LHCN-M2 (cell line): ENCODE results near the gene GABRG1. TPM values are rescaled to one million over a fixed set of nuclear protein-coding genes. Genes with fewer than 3 reads are reported as not detected.

Experiments used
- DNase-seq: peaks from one replicate; pipeline ENCODE4 v3.0.0-alpha.2; 2012; ENCODE audit warnings: low read depth
- polyA plus RNA-seq: library from polyadenylated mRNA; unstranded; fragments of >200 nt; gene quantifications from one replicate; pipeline ENCODE4 v1.2.1, GENCODE V29; 2012; ENCODE audit warnings: missing spikeins
- total RNA-seq: library from RNA; depleted of rRNA; stranded (reverse); fragments of >200 nt; gene quantifications from 2 replicates; pipeline ENCODE4 v1.2.3, GENCODE V29; 2014; rRNA removed

GABRG1 gene
- not detected in 2 replicates for total RNA-seq
- not detected for polyA plus RNA-seq

GRCh38 chr4:46123913-46124755, at the start of gene GABRG1:
Gene GABRG1 (minus strand): TSS chr4:46124054. CDS start chr4:46123913, 141 bp downstream.
- no peak for DNase-seq

GRCh38 chr4:46146993-46147392, 23.1 kb upstream of the GABRG1 start:
- no peak for DNase-seq

DNA sequence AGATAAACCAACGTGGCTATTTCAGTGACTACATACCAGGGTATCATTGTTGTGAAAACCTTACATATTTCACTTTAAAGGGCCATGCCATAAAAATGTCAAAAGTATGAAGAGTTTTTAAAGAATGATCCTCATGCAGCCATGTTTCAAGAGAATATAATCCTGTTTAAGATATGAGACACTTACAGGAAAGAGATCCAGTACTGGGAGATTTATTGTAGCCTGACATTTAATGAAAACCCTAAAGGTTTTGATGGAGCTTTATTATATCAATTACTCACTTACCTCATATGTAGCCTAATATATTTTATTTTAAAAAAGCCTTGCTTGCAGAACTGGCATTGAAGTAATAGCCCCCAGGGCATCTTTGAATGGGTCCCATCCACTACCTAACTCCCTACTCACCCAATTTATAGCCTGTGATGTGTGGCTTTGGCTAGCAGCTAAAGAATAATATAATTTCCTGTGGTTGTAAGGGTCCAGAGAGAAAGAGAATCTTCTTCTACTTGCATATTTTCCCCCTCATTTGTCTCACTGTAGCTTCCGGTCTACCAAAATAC, 7.7 kb upstream of the GABRG1 start:
- no peak for DNase-seq

GRCh38 chr4:46124773-46125413, 1.0 kb upstream of the GABRG1 start:
- DNase-seq = no peak

DNA sequence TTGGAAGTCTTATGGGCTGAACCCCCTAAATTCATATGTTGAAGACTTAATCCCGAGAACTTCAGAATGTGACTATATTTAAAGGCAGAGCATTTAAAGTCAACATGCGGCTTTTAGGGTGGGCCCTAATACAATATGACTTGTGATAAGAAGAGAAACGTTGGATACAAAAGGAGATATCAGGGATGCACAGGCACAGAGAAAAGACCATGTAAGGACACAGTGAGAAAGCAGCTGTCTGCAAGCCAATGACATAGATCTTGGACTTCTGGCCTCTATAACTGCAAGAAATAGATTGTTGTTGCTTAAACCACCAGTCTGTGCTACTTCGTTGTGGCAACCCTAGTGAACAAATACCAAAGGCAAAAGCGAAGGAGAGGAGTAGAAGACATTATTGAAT, 42.2 kb downstream of the GABRG1 start:
- no peak for DNase-seq

GRCh38 chr4:46081248-46081647, 42.6 kb downstream of the GABRG1 start:
- DNase-seq = no peak

DNA sequence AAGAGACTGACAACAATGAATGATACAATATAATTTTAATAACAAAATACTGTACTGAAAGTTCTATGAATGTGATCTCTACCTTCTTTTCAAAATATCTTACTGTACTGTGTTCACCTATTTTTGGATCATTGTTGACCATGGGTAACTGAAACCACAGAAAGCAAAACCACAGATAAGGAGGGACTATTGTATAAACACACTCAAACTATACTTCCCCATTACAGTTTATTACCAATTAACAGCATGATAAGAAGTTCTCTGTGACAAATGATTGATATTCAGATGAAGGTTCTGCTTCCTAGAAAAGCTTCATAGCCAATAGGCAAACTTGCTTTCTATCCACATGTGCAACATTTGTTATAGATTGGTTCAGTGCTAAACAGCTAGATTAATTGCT, 50.1 kb downstream of the GABRG1 start:
- no peak for DNase-seq

GRCh38 chr4:46051392-46051791, 72.5 kb downstream of the GABRG1 start:
- DNase-seq = no peak

DNA sequence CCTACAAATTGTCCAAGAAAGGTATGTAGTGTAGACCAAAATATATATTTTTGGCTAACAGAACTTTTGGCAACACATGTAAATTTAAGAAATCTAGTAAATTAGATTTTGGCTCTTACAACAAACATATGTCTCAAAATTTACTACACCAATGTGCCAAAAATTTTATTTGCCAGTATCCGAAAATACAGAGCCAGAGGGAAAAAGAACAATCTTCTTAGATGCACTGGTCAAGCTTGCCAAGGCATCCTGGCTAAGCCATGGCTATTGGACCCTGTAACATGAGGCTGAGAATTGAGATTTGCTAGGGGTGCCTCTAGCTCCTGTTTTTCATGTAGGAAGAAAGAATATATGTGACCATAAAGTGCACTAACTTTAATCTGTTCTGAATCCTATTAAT, 91.8 kb downstream of the GABRG1 start:
- no peak for DNase-seq

GRCh38 chr4:46016306-46016705, 107.5 kb downstream of the GABRG1 start:
- DNase-seq = no peak

DNA sequence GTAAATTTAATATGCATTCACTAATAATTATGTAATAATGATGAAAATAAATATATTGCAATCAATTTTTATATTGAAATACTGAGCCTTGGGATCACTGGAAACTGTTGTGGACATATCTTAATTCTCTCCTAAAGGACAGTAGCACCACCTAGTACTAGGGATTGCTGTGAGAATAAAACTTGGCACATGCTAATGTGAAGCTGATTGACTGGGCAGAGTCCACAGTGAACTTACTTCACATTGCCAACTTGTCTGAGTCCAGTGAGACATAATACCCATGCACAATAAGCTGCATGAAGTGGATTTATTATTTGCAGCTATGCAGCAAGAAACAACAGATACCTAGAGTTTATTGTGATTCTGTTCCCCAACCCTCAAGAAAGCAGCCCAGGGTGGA, 131.1 kb downstream of the GABRG1 start:
- DNase-seq = no peak

- no peak for DNase-seq
These were observed 134.1 kb downstream of the GABRG1 start for GRCh38 chr4:45989775-45990174.

DNA sequence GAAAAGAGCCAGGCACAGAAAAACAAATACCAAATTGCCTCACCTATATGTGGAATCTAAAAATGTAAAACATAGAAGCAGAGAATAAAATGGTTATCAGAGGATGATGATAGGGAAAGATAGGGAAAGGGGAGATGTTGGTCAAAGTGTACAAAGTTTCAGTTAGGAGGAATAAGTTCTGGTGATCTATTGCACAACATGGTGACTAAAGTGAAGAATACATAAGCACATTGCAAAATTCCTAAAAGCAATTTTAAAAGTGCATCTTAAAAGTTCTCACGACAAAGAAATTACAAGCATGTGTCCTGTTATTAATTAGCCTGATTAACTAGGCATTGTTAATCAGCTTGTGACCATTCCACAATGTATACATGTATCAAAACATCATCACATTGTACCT, 136.0 kb downstream of the GABRG1 start:
- DNase-seq = no peak
